K562 (cell line): ENCODE data around the gene SLC35G6. TPM values are rescaled to one million over a fixed set of nuclear protein-coding genes. Genes with fewer than 3 reads are reported as not detected.
A peak's percentile ranks its signal among the peaks of the same experiment; 100 is the strongest.

Source experiments
- ATF3 ChIP-seq, 2 experiments: fragments of 450-650 bp in 1 of 2; sonication (generic) in 1 of 2; formaldehyde crosslinking in 1 of 2; IDR thresholded peaks in 1 of 2; conservative IDR thresholded peaks in 1 of 2; 2 replicates each; pipeline versions ENCODE4 v1.6.1 to v1.8.1; 2016 to 2023; ENCODE audit warnings: mild to moderate bottlenecking in 2 of 2, moderate library complexity in 2 of 2, inconsistent platforms in 1 of 2, missing genetic modification reagents in 1 of 2
- CBFB ChIP-seq: sonication (generic); formaldehyde crosslinking; IDR thresholded peaks from 2 replicates; pipeline ENCODE4 v1.4.0; 2020; ENCODE audit warnings: mild to moderate bottlenecking, missing genetic modification reagents
- E2F3 ChIP-seq: fragments of 250-450 bp; sonication (Bioruptor Pico); IDR thresholded peaks from 2 replicates; pipeline ENCODE4 v1.4.0; 2020; ENCODE audit warnings: mild to moderate bottlenecking
- ELF1 ChIP-seq: fragments of 200-800 bp; sonication (Bioruptor generic); IDR thresholded peaks from 2 replicates; pipeline ENCODE4 v1.6.1; 2016; ENCODE audit warnings: missing genetic modification characterization, missing compliant biosample characterization
- JUND ChIP-seq, 2 experiments: IDR thresholded peaks; 2 replicates in 1 of 2; 3 replicates in 1 of 2; pipeline ENCODE4 v1.6.1; 2011; ENCODE audit warnings: borderline replicate concordance in 2 of 2, low read depth in 2 of 2, low read length in 2 of 2, improper control_type of control experiment in 1 of 2, missing biosample characterization in 1 of 2, missing genetic modification characterization in 1 of 2, missing genetic modification reagents in 1 of 2
- MCM5 ChIP-seq: fragments of 450-650 bp; IDR thresholded peaks from 2 replicates; pipeline ENCODE4 v1.6.1; 2016; ENCODE audit warnings: low read depth
- MYC ChIP-seq, 2 experiments: fragments of 250-450 bp in 1 of 2; sonication (Bioruptor Pico) in 1 of 2; IDR thresholded peaks; 2 replicates each; pipeline versions ENCODE4 v1.5.1 to v1.6.1; 2012 to 2021; ENCODE audit warnings: low read depth in 2 of 2, borderline replicate concordance in 1 of 2, improper control_type of control experiment in 1 of 2, low read length in 1 of 2, mild to moderate bottlenecking in 1 of 2, moderate library complexity in 1 of 2
- PHB ChIP-seq: fragments of 250-450 bp; sonication (Bioruptor Pico); IDR thresholded peaks from 2 replicates; pipeline ENCODE4 v1.5.0; 2021
- PHF20 ChIP-seq: fragments of 450-650 bp; IDR thresholded peaks from 2 replicates; pipeline ENCODE4 v1.6.1; 2018; ENCODE audit not compliant: partially characterized antibody
- RAD21 ChIP-seq, 2 experiments: fragments of 250-450 bp in 1 of 2; fragments of 450-650 bp in 1 of 2; sonication (Bioruptor Pico) in 1 of 2; formaldehyde crosslinking in 1 of 2; IDR thresholded peaks in 1 of 2; conservative IDR thresholded peaks in 1 of 2; 2 replicates each; pipeline versions ENCODE4 v1.4.0 to v1.8.0; 2020 to 2022; ENCODE audit warnings: mild to moderate bottlenecking in 2 of 2, moderate library complexity in 1 of 2
- RBM39 ChIP-seq: fragments of 200-400 bp; formaldehyde crosslinking; optimal IDR thresholded peaks from 2 replicates; pipeline ENCODE3; 2018; ENCODE audit warnings: low read depth, low read length
- SMAD1 ChIP-seq: fragments of 150-350 bp; IDR thresholded peaks from 2 replicates; pipeline ENCODE4 v1.6.1; 2014; ENCODE audit warnings: low read length, low read depth; ENCODE audit not compliant: partially characterized antibody
- SRSF7 ChIP-seq: fragments of 200-400 bp; formaldehyde crosslinking; optimal IDR thresholded peaks from 2 replicates; pipeline ENCODE3; 2017; ENCODE audit warnings: mild to moderate bottlenecking, low read depth, low read length
- TFAP4 ChIP-seq: sonication (generic); formaldehyde crosslinking; IDR thresholded peaks from 2 replicates; pipeline ENCODE4 v1.8.0; 2022; ENCODE audit warnings: missing genetic modification reagents, mild to moderate bottlenecking, moderate library complexity, borderline replicate concordance
- THRAP3 ChIP-seq: fragments of 450-650 bp; IDR thresholded peaks from 2 replicates; pipeline ENCODE4 v1.6.1; 2016; ENCODE audit warnings: mild to moderate bottlenecking, inconsistent platforms, borderline replicate concordance
- U2AF2 ChIP-seq: fragments of 200-400 bp; formaldehyde crosslinking; optimal IDR thresholded peaks from 2 replicates; pipeline ENCODE3; 2017; ENCODE audit warnings: low read depth, mild to moderate bottlenecking, low read length
- ZFP30 ChIP-seq: fragments of 250-450 bp; sonication (Bioruptor Pico); IDR thresholded peaks from 2 replicates; pipeline ENCODE4 v1.8.0; 2022; ENCODE audit warnings: moderate library complexity, mild to moderate bottlenecking, inconsistent platforms, borderline replicate concordance
- ZNF197 ChIP-seq: fragments of 200-800 bp; sonication (Bioruptor generic); IDR thresholded peaks from 2 replicates; pipeline ENCODE4 v1.6.1; 2016; ENCODE audit warnings: low read depth, missing genetic modification characterization, missing compliant biosample characterization
- ZNF232 ChIP-seq: sonication (generic); formaldehyde crosslinking; IDR thresholded peaks from 2 replicates; pipeline ENCODE4 v1.8.0; 2022; ENCODE audit warnings: mild to moderate bottlenecking, missing genetic modification reagents
- ZNF785 ChIP-seq: fragments of 250-450 bp; sonication (Bioruptor Pico); IDR thresholded peaks from 2 replicates; pipeline ENCODE4 v1.4.0; 2020; ENCODE audit warnings: mild to moderate bottlenecking
- polyA plus RNA-seq, 8 experiments: library from polyadenylated mRNA; depleted of rRNA in 4 of 8; stranded (reverse) in 5 of 8; unstranded in 3 of 8; fragments of >200 nt; fragmentation: Nextera tagmentation in 2 of 8; fragmentation: Illumina TruSeq in 1 of 8; extraction: Ambion mirVana in 2 of 8; extraction: Trizol in 1 of 8; gene quantifications; 2 replicates each; pipeline versions ENCODE4 v1.2.1 to v1.2.3, GENCODE V29; 2011 to 2014; ENCODE audit warnings: inconsistent platforms in 1 of 8, missing spikeins in 1 of 8
- total RNA-seq, 7 experiments: library from RNA; depleted of rRNA in 6 of 7; stranded (reverse); fragments of >200 nt in 6 of 7; fragmentation: Illumina TruSeq in 2 of 7; extraction: Trizol in 2 of 7; gene quantifications; 2 replicates each; pipeline versions ENCODE4 v1.2.1 to v1.2.3, GENCODE V29; 2011 to 2021; ENCODE audit warnings: low replicate concordance in 1 of 7
- TF ChIP-seq, protein P1 (sequence below): fragments of 250-450 bp; sonication (Bioruptor Pico); IDR thresholded peaks from 2 replicates; pipeline ENCODE4 v1.8.0; 2022; ENCODE audit warnings: moderate library complexity, mild to moderate bottlenecking, inconsistent platforms

Gene SLC35G6
- total and polyA plus RNA-seq, 9 of the 15 experiments (the other 6 are each of a cell fraction or from before 2014, with no cell fraction given) = not detected

- TF ChIP-seq TFAP4 (CRISPR knock-in tag) (peak; percentile 71; the same call in 1 of the 2 replicates), RBM39 (peak; percentile 92), SRSF7 (no peak), SMAD1 (peak; percentile 93), ZNF232 (no peak), PHF20 (no peak), PHB (CRISPR knock-in tag) (0 out of 2 replicates have a peak, but pooled peaks have one; percentile 71), JUND (IDR thresholded peaks at IDR 0.05; ENCODE audit: borderline replicate concordance, low read depth, low read length) (peak; percentile 84), JUND (tag; IDR thresholded peaks at IDR 0.05; ENCODE audit: borderline replicate concordance, low read depth, low read length) (no peak; the same call in 2 of the 3 replicates), ZNF197 (CRISPR knock-in tag) (no peak), ATF3 (IDR thresholded peaks at IDR 0.05) (no peak), ATF3 (CRISPR knock-in tag; conservative IDR thresholded peaks at IDR 0.05) (peak; percentile 71; the same call in 1 of the 2 replicates), MYC (IDR thresholded peaks at IDR 0.05; ENCODE audit: low read depth, low read length) (peak; percentile 55; the same call in 1 of the 2 replicates), MYC (CRISPR knock-in tag; IDR thresholded peaks at IDR 0.05; ENCODE audit: borderline replicate concordance, low read depth) (no peak), E2F3 (CRISPR knock-in tag) (peak; percentile 69), CBFB (CRISPR knock-in tag) (no peak), THRAP3 (peak; percentile 82; the same call in 1 of the 2 replicates), MCM5 (no peak), ELF1 (peak; percentile 3), RAD21 (CRISPR knock-in tag; conservative IDR thresholded peaks at IDR 0.05 in 1 of 2, IDR thresholded peaks at IDR 0.05 in 1 of 2) (no peak), U2AF2 (no peak), ZNF785 (CRISPR knock-in tag) (no peak), ZFP30 (CRISPR knock-in tag) (no peak; the same call in 1 of the 2 replicates)
- TF ChIP-seq, protein P1, sequence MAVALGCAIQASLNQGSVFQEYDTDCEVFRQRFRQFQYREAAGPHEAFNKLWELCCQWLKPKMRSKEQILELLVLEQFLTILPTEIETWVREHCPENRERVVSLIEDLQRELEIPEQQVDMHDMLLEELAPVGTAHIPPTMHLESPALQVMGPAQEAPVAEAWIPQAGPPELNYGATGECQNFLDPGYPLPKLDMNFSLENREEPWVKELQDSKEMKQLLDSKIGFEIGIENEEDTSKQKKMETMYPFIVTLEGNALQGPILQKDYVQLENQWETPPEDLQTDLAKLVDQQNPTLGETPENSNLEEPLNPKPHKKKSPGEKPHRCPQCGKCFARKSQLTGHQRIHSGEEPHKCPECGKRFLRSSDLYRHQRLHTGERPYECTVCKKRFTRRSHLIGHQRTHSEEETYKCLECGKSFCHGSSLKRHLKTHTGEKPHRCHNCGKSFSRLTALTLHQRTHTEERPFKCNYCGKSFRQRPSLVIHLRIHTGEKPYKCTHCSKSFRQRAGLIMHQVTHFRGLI (CRISPR knock-in tag) = no peak
Measured at GRCh38 chr17:7484067-7484918, 3.0 kb downstream of the SLC35G6 start, which contains the start of gene POLR2A (continued).
